K562 (cell line): ENCODE measurements around the gene DSC1. TPM values are rescaled to one million over a fixed set of nuclear protein-coding genes. Genes with fewer than 3 reads are reported as not detected.

Experiments
- ATAC-seq: fragments of 200-7000 bp; cut with Tn5 transposase; 3 replicates; pipeline ENCODE4 v1.9.1; 2020; ENCODE audit warnings: moderate library complexity
- BruUV-seq: library from RNA; stranded (reverse); fragments of 400-500 nt; replicated peaks from 2 replicates; lab custom pipeline; 2021; lab: Mats Ljungman, UMichigan
- CTCF ChIA-PET: fragments of 300-600 bp; formaldehyde crosslinking; extraction: SDS; loops from one replicate; lab custom pipeline; 2021; ENCODE audit warnings: low intra/inter-chr PET ratio; lab: Yijun Ruan, JAX
- POLR2A ChIA-PET: fragments of 300-600, 350-650 bp; sonication (Branson Sonifier 250); formaldehyde crosslinking; extraction: SDS; loops from one replicate; lab custom pipeline; 2021; ENCODE audit warnings: antibody characterized with exemption, inconsistent platforms; lab: Yijun Ruan, JAX
- DNase-seq, 4 experiments: peaks; one replicate each; pipeline versions ENCODE4 v3.0.0 to v3.0.0-alpha.2; 2011 to 2018; ENCODE audit warnings: low spot score in 3 of 4, mixed read lengths in 3 of 4; ENCODE audit errors: extremely low read depth in 1 of 4
- FAIRE-seq: peaks from 2 replicates; lab custom pipeline; 2011; peaks lifted over from hg19 to GRCh38; lab: Jason Lieb, UNC
- H2AFZ ChIP-seq: 2 replicates; pipeline ENCODE4 v1.6.0; 2011; ENCODE audit warnings: low read depth, low read length, control low read depth, inconsistent platforms
- H3K27ac ChIP-seq: fragments of 200-600 bp; 3 replicates; pipeline ENCODE4 v1.8.0; 2011; ENCODE audit warnings: low read depth, mild to moderate bottlenecking, control low read depth, inconsistent platforms, low read length, moderate library complexity, mixed read lengths; ENCODE audit errors: extremely low read depth
- H3K27me3 ChIP-seq, 2 experiments: fragments of 300-600 bp in 1 of 2; 2 replicates in 1 of 2; 3 replicates in 1 of 2; pipeline versions ENCODE4 v1.6.0 to v1.8.0; 2011; ENCODE audit warnings: inconsistent platforms in 2 of 2, low read length in 2 of 2, mild to moderate bottlenecking in 1 of 2, mixed read lengths in 1 of 2, moderate library complexity in 1 of 2; ENCODE audit not compliant: control insufficient read depth in 2 of 2, insufficient read depth in 2 of 2
- H3K36me3 ChIP-seq: fragments of 300-600 bp; 3 replicates; pipeline ENCODE4 v1.8.0; 2011; ENCODE audit warnings: mild to moderate bottlenecking, low read length, inconsistent platforms; ENCODE audit not compliant: control insufficient read depth, insufficient read depth
- H3K4me1 ChIP-seq, 2 experiments: fragments of 200-600 bp in 1 of 2; replicated peaks in 1 of 2; 2 replicates in 1 of 2; 3 replicates in 1 of 2; pipeline versions ENCODE4 v1.5.1 to v1.8.0; 2011; ENCODE audit warnings: inconsistent platforms in 2 of 2, low read length in 2 of 2, mild to moderate bottlenecking in 1 of 2, mixed read lengths in 1 of 2, moderate library complexity in 1 of 2; ENCODE audit not compliant: control insufficient read depth in 2 of 2, insufficient read depth in 2 of 2
- H3K4me2 ChIP-seq: 2 replicates; pipeline ENCODE4 v1.6.1; 2011; ENCODE audit warnings: low read length, control low read depth, inconsistent platforms, mixed read lengths; ENCODE audit not compliant: insufficient read depth
- H3K4me3 ChIP-seq: fragments of 200-600 bp; sonication (generic), shearing (Covaris generic); 2 replicates; pipeline ENCODE4 v1.5.1; 2016; ENCODE audit warnings: control low read depth, inconsistent platforms
- H3K79me2 ChIP-seq: fragments of 200-600 bp; 3 replicates; pipeline ENCODE4 v1.8.0; 2011; ENCODE audit warnings: low read length, inconsistent platforms; ENCODE audit not compliant: control insufficient read depth, insufficient read depth
- H3K9ac ChIP-seq, 2 experiments: 2 replicates each; pipeline versions ENCODE4 v1.6.0 to v1.6.1; 2011; ENCODE audit warnings: low read depth in 2 of 2, low read length in 2 of 2, control low read depth in 1 of 2, inconsistent platforms in 1 of 2, mild to moderate bottlenecking in 1 of 2, mixed read lengths in 1 of 2; ENCODE audit not compliant: insufficient read depth in 1 of 2
- H3K9me1 ChIP-seq: one replicate; pipeline ENCODE4 v1.6.0; 2011; ENCODE audit warnings: inconsistent platforms, mild to moderate bottlenecking, low read length, moderate library complexity; ENCODE audit not compliant: control insufficient read depth, insufficient read depth
- H3K9me3 ChIP-seq: replicated peaks from 2 replicates; pipeline ENCODE4 v1.5.1; 2011; ENCODE audit warnings: low read depth, low read length, inconsistent platforms; ENCODE audit not compliant: control insufficient read depth, insufficient read depth
- H4K20me1 ChIP-seq: replicated peaks from 2 replicates; pipeline ENCODE4 v1.6.1; 2011; ENCODE audit warnings: low read length, inconsistent platforms, mixed read lengths; ENCODE audit not compliant: control insufficient read depth, insufficient read depth
- ELF2 ChIP-seq: fragments of 250-450 bp; sonication (Bioruptor Pico); IDR thresholded peaks from 2 replicates; pipeline ENCODE4 v1.5.0; 2021; ENCODE audit warnings: mild to moderate bottlenecking
- MAZ ChIP-seq, 2 experiments: fragments of 450-650 bp in 1 of 2; sonication (generic) in 1 of 2; formaldehyde crosslinking; IDR thresholded peaks in 1 of 2; conservative IDR thresholded peaks in 1 of 2; 2 replicates each; pipeline versions ENCODE4 v1.4.0 to v1.5.0; 2020; ENCODE audit warnings: mild to moderate bottlenecking in 1 of 2, missing genetic modification reagents in 1 of 2
- NFIX ChIP-seq: fragments of 250-450 bp; sonication (Bioruptor Pico); IDR thresholded peaks from 2 replicates; pipeline ENCODE4 v1.4.0; 2020; ENCODE audit warnings: low read depth, mild to moderate bottlenecking, moderate library complexity
- SAP30 ChIP-seq: fragments of 200-600 bp; sonication (generic); IDR thresholded peaks from 2 replicates; pipeline ENCODE4 v1.6.1; 2012; ENCODE audit warnings: borderline replicate concordance, low read depth, mild to moderate bottlenecking, moderate library complexity, low read length, control low read depth, inconsistent platforms; ENCODE audit not compliant: insufficient read depth, poor library complexity, severe bottlenecking
- SIN3B ChIP-seq: fragments of 450-650 bp; IDR thresholded peaks from 2 replicates; pipeline ENCODE4 v1.6.1; 2017; ENCODE audit warnings: low read depth, mild to moderate bottlenecking, moderate library complexity
- SMAD2 ChIP-seq: fragments of 150-350 bp; IDR thresholded peaks from 2 replicates; pipeline ENCODE4 v1.6.1; 2014; ENCODE audit warnings: low read depth, mild to moderate bottlenecking, low read length
- TCFL5 ChIP-seq: fragments of 250-450 bp; sonication (Bioruptor Pico); conservative IDR thresholded peaks from 2 replicates; pipeline ENCODE4 v1.6.1; 2021; ENCODE audit warnings: mild to moderate bottlenecking, moderate library complexity, matching md5 sums
- ZBTB8A ChIP-seq: fragments of 450-650 bp; IDR thresholded peaks from 2 replicates; pipeline ENCODE4 v1.6.1; 2018; ENCODE audit warnings: mild to moderate bottlenecking, moderate library complexity; ENCODE audit not compliant: partially characterized antibody
- ZC3H11A ChIP-seq: IDR thresholded peaks from 2 replicates; pipeline ENCODE4 v1.6.1; 2012; ENCODE audit warnings: low read depth, low read length, improper control_type of control experiment
- ZNF311 ChIP-seq: fragments of 250-450 bp; sonication (Bioruptor Pico); IDR thresholded peaks from 2 replicates; pipeline ENCODE4 v1.4.0; 2020; ENCODE audit warnings: mild to moderate bottlenecking, moderate library complexity
- WGBS: fragments of 100-300 bp; shearing (Covaris generic); methylation state at CpG from one replicate; pipeline ENCODE4 v1.1.6; 2016; ENCODE audit warnings: low coverage, mixed read lengths; ENCODE audit not compliant: insufficient coverage; ENCODE audit errors: missing lambda C conversion rate; 5-methylcytosine and 5-hydroxymethylcytosine counted together
- in situ Hi-C: fragments of 300-500 bp; cut with MboI; formaldehyde crosslinking; loops from 4 replicates; pipeline ENCODE4 v1.15.0; 2018; ENCODE audit warnings: inconsistent platforms, mixed read lengths
- intact Hi-C: fragments of 100-400 bp; cut with micrococcal nuclease; formaldehyde crosslinking; loops from 2 replicates; pipeline ENCODE4 v1.14.2; 2022
- polyA plus RNA-seq, 8 experiments: library from polyadenylated mRNA; depleted of rRNA in 4 of 8; stranded (reverse) in 5 of 8; unstranded in 3 of 8; fragments of >200 nt; fragmentation: Nextera tagmentation in 2 of 8; fragmentation: Illumina TruSeq in 1 of 8; extraction: Ambion mirVana in 2 of 8; extraction: Trizol in 1 of 8; gene quantifications; 2 replicates each; pipeline versions ENCODE4 v1.2.1 to v1.2.3, GENCODE V29; 2011 to 2014; ENCODE audit warnings: inconsistent platforms in 1 of 8, missing spikeins in 1 of 8
- total RNA-seq, 7 experiments: library from RNA; depleted of rRNA in 6 of 7; stranded (reverse); fragments of >200 nt in 6 of 7; fragmentation: Illumina TruSeq in 2 of 7; extraction: Trizol in 2 of 7; gene quantifications; 2 replicates each; pipeline versions ENCODE4 v1.2.1 to v1.2.3, GENCODE V29; 2011 to 2021; ENCODE audit warnings: low replicate concordance in 1 of 7

Gene DSC1
- total and polyA plus RNA-seq, 9 of the 15 experiments (the other 6 are each of a cell fraction or from before 2014, with no cell fraction given), result 0.04 to 0.07 (median 0.05) TPM; not detected in 4

DNA sequence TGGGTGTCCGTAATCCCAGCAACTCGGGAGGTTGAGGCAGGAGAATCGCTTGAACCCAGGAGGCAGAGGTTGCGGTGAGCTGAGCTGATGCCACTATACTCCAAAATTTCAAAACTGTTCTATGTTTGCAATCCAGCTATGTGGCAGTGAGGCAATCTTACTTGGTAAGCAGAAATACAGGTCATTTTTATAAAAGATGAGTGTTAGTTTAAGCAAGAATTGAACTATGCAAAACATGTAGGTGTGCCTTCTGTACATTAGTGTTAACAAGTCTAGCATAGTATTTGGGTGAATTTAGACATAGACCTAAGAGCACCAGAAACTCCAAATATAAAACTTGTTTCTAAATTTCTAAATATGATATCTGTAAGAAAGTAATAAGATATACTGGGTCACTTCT lies 7.2 kb downstream of the DSC1 start:
- Histone ChIP-seq H3K4me3 (no peak overlapping the region), H3K27ac (no peak overlapping the region), H4K20me1 (no peaks in the 10 kb centered on the region), H3K9ac (no peak overlapping the region), H2AFZ (no peak overlapping the region), H3K79me2 (no peaks in the 10 kb centered on the region), H3K4me2 (no peak overlapping the region), H3K9me3 (no peaks in the 10 kb centered on the region), H3K27me3 (0 out of 5 replicates have a peak, but pooled peaks cover 0 to 2% of the 10 kb centered on the region in 2 experiments)
- intact Hi-C loops, result no loop called here
- CTCF ChIA-PET, result no interaction called here
- FAIRE-seq, result no peak
- POLR2A ChIA-PET, result no interaction called here
- WGBS, result 0% methylated on average over 3 of the region's 4 CpGs
- no TSS peak for BruUV-seq
- ATAC-seq, result no peak
- no peak for DNase-seq
- TF ChIP-seq ELF2 (CRISPR knock-in tag) (no peak), ZNF311 (no peak), TCFL5 (CRISPR knock-in tag) (no peak), ZBTB8A (no peak), SAP30 (no peak), MAZ (CRISPR knock-in tag; conservative IDR thresholded peaks at IDR 0.05 in 1 of 2, IDR thresholded peaks at IDR 0.05 in 1 of 2) (no peak), ZC3H11A (no peak), NFIX (no peak), SMAD2 (no peak), SIN3B (no peak)
- TF ChIP-seq, all 486 proteins: peak for 0
- Histone ChIP-seq H3K4me1 (no peaks in the 10 kb centered on the region), H3K36me3 (no peaks in the 10 kb centered on the region), H3K9me1 (no peaks in the 10 kb centered on the region)
- in situ Hi-C loops, result no loop called here
